ES-I3 (cell line): ENCODE measurements around the gene RNGTT.
"Not testable (repeated sequence)": the region's sequence is repeated elsewhere in the genome, so short reads cannot be mapped to it uniquely, and the experiment has no call there.

Experiments
- H3K36me3 ChIP-seq: 2 replicates; pipeline ENCODE4 v1.6.1; 2013; ENCODE audit warnings: mild to moderate bottlenecking, low read length, control low read depth, moderate library complexity; ENCODE audit not compliant: insufficient read depth
- H3K4me1 ChIP-seq: 2 replicates; pipeline ENCODE4 v1.6.1; 2013; ENCODE audit warnings: mild to moderate bottlenecking, control low read depth, low read length; ENCODE audit not compliant: insufficient read depth
- H3K9ac ChIP-seq: 2 replicates; pipeline ENCODE4 v1.6.1; 2013; ENCODE audit warnings: low read depth, mild to moderate bottlenecking, low read length, moderate library complexity
- H3K9me3 ChIP-seq: 2 replicates; pipeline ENCODE4 v1.6.1; 2013; ENCODE audit warnings: mild to moderate bottlenecking, low read length, moderate library complexity; ENCODE audit not compliant: control insufficient read depth, insufficient read depth

RNGTT gene

DNA sequence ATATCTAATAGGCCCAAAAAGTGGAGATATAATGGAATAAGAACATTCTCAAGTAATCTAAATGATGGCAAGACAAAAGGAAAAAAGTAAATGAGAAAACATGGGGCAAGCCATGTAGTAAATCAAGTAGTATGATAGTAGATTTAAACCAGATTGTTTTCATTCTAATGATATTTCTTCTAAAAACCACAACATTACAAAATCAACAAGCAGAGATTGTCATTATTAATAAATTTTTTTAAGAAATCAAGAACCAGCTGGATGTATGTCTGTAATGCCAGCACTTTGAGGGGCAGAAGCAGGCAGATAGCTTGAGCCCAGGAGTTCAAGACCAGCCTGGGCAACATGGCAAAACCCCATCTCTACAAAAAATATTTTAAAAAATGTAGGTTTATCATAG lies 155.0 kb downstream of the RNGTT start:
- Histone ChIP-seq H3K9me3 (no peaks in the 10 kb centered on the region; the same call in 1 of the 2 replicates), H3K4me1 (no peaks in the 10 kb centered on the region), H3K9ac (no peak overlapping the region), H3K36me3 (no peaks in the 10 kb centered on the region)

- H3K9ac ChIP-seq, result no peak overlapping the region
- no peaks in the 10 kb centered on the region; the same call in 1 of the 2 replicates for H3K9me3 ChIP-seq
- no peaks in the 10 kb centered on the region for H3K36me3 ChIP-seq
- H3K4me1 ChIP-seq, result no peaks in the 10 kb centered on the region
These were observed 155.8 kb downstream of the RNGTT start for GRCh38 chr6:88807622-88808021.

GRCh38 chr6:88806728-88807127 lies 156.7 kb downstream of the RNGTT start:
- no peaks in the 10 kb centered on the region for H3K4me1 ChIP-seq
- H3K9me3 ChIP-seq, result no peaks in the 10 kb centered on the region; the same call in 1 of the 2 replicates
- H3K9ac ChIP-seq, result no peak overlapping the region
- H3K36me3 ChIP-seq, result no peaks in the 10 kb centered on the region

- Histone ChIP-seq H3K36me3 (no peaks in the 10 kb centered on the region), H3K9ac (no peak overlapping the region), H3K4me1 (no peaks in the 10 kb centered on the region), H3K9me3 (no peaks in the 10 kb centered on the region; the same call in 1 of the 2 replicates)
These were observed 158.7 kb downstream of the RNGTT start for GRCh38 chr6:88804701-88805100.

DNA sequence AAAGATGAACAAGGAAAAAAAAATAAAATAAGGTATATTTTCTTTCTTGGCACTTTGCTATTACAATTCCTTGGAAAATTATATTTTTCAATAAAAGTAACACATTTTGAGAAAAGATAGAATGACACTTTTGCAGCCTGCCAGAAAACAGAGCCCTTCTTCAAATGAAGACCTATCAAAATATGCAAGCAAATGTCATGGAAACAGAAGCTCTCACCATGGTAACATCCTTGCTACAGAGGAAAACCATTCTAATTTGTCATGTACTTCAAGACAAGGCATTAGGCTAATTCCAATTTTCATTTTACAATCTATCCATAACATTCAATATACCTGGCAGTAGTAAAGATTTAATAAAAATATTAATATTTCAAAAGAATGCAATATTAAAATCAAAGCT lies 177.9 kb downstream of the RNGTT start:
- H3K36me3 ChIP-seq, result no peaks in the 10 kb centered on the region
- no peak overlapping the region for H3K9ac ChIP-seq
- no peaks in the 10 kb centered on the region for H3K4me1 ChIP-seq
- no peaks in the 10 kb centered on the region for H3K9me3 ChIP-seq

DNA sequence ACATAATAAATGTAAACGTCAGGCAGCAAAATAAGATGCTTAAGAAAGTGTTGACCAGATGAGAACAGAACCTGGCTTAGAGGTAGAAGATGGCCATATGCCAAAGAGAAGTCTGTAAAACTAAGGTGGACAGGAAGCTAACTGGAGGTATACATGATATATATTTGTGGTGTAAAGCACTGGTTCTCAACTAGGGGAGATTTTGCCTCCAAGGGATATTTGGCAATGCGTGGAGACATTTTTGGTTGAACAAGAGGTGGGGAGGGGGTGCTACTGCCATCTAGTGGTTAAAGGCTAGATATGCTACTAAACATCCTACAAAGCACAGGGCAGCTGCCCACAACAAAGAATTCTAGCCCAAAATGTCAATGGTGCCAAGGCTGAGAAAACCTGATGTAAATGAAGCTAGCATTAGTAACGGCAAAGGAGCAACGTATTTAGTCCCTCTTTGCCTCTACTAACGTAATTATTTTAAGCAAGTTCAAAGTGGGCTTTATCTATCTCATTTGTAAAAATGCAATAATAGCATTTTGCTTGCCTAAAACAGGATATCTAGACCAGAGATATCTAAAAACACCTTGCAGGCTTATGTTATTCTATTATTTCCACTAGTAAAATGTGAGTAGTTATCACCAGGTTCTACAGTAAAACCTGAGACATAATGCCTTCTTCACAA lies 182.6 kb downstream of the RNGTT start:
- Histone ChIP-seq H3K9me3 (peaks cover 3% of the 10 kb centered on the region; the same call in 1 of the 2 replicates), H3K9ac (no peak overlapping the region), H3K36me3 (no peaks in the 10 kb centered on the region; the same call in 1 of the 2 replicates), H3K4me1 (no peaks in the 10 kb centered on the region)

DNA sequence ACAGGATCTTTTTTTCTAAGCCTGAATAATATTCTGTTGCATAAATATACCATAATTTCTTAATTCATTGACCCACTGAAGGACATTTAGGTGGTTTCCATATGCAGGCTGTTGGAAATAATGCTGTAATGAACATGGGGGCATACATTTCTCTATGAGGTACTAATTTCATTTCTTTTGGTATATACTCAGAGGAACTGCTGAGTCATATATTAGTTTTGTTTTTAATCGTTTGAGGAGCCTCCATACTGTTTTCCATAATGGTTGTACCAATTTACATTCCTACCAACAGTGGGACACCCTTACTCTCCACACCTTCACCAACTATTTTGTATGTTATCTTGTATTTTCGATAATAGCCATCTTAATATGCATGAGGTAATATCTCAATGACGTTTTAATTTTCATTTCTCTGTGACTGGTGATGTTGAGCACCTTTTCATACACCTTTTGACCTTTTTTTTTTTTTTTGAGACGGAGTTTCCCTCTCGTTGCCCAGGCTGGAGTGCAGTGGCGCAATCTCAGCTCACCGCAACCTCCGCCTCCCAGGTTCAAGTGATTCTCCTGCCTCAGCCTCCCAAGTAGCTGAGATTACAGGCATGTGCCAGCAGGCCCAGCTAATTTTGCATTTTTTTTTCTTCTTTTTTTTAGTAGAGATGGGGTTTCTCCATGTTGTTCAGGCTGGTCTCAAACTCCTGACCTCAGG lies 187.4 kb downstream of the RNGTT start:
- peaks cover 3% of the 10 kb centered on the region; the same call in 1 of the 2 replicates for H3K9me3 ChIP-seq
- no peak overlapping the region for H3K9ac ChIP-seq
- no peaks in the 10 kb centered on the region; the same call in 1 of the 2 replicates for H3K36me3 ChIP-seq
- H3K4me1 ChIP-seq, result no peaks in the 10 kb centered on the region

DNA sequence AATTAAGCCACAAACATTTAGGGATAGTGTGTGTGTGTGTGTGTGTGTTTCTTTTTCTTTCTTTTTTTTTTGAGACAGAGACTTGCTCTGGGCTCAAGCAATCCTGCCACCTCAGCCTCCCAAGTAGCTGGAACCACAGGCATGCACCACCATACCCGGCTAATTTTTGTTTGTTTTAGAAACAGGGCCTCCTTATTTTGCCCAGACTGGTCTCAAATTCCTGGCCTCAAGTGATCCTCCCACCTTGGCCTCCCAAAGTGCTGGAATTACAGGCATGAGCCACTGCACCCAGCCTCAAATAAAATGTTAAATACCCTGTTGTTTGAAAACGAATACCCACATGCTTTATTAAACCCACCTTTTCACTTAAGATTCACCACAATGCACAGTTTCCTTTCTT lies 195.3 kb downstream of the RNGTT start:
- not testable (repeated sequence) for H3K9ac ChIP-seq, H3K36me3 ChIP-seq, H3K9me3 ChIP-seq, H3K4me1 ChIP-seq

- H3K9me3 ChIP-seq, result no peaks in the 10 kb centered on the region
- no peaks in the 10 kb centered on the region for H3K4me1 ChIP-seq
- no peak overlapping the region for H3K9ac ChIP-seq
- H3K36me3 ChIP-seq, result no peaks in the 10 kb centered on the region; the same call in 1 of the 2 replicates
These were observed 199.3 kb downstream of the RNGTT start for GRCh38 chr6:88764081-88764480.

GRCh38 chr6:88763160-88763559 lies 200.3 kb downstream of the RNGTT start:
- H3K9ac ChIP-seq, result no peak overlapping the region
- H3K36me3 ChIP-seq, result no peaks in the 10 kb centered on the region; the same call in 1 of the 2 replicates
- no peaks in the 10 kb centered on the region for H3K4me1 ChIP-seq
- no peaks in the 10 kb centered on the region for H3K9me3 ChIP-seq

GRCh38 chr6:88761237-88762031 lies 202.0 kb downstream of the RNGTT start:
- Histone ChIP-seq H3K36me3 (no peaks in the 10 kb centered on the region; the same call in 1 of the 2 replicates), H3K9me3 (no peaks in the 10 kb centered on the region), H3K4me1 (no peaks in the 10 kb centered on the region), H3K9ac (no peak overlapping the region)

DNA sequence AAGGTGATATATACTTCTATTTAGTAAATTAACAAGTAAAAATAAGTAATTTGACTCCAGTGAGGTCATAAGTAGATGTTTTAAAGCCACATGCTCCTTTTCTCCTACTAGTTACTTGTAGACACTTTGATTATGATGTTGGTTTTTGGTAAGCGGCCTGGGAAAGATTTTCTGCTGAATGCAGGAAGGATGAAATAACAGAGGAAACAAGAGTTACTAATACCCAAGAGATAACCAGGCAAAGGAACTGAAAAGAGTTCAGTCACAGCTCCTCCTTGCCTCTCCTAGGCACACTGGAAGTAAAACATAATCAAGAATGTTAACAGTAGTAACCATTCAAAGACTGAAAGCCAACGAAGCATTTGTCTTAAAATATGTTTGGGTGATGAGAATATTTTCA lies 203.3 kb downstream of the RNGTT start:
- H3K36me3 ChIP-seq, result no peaks in the 10 kb centered on the region; the same call in 1 of the 2 replicates
- no peaks in the 10 kb centered on the region for H3K4me1 ChIP-seq
- H3K9ac ChIP-seq, result no peak overlapping the region
- H3K9me3 ChIP-seq, result no peaks in the 10 kb centered on the region

DNA sequence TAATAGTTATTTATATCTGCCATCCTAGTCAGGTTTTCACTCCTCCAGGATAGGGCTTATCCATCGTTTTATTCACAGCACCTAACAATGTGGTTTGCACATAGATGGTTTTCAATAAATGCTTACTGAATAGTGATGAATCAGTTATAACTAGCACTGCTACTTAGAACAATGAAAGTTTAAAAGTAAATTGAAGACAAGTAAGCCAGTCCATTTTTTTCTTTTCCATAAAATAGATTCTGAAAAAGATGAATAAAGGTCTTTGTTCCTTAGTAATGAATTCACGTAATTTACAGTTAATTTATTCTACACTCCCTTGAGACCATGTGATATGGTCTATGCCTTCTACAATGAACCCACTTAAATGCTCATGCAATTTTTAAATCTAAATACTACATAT lies 212.5 kb downstream of the RNGTT start:
- Histone ChIP-seq H3K9me3 (no peaks in the 10 kb centered on the region), H3K4me1 (no peaks in the 10 kb centered on the region), H3K36me3 (no peaks in the 10 kb centered on the region), H3K9ac (no peak overlapping the region)

DNA sequence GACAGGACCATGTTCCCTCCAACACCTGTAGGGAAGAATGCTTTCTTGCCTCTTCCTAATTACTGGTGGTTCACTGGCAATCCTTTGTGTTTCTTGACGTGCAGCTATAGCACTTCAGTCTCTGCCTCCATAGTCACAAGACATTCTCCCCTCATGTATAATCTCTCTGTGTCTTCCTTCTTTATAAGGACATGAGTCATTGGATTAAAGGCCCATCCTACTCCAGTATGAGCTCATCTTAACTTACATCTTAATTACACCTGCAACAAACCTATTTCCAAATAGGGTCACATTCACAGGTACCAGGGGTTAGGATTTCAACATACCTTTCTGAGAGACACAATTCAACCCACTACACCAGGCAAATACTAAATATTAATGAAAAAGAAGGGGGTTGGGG lies 213.6 kb downstream of the RNGTT start:
- no peak overlapping the region for H3K9ac ChIP-seq
- no peaks in the 10 kb centered on the region for H3K36me3 ChIP-seq
- no peaks in the 10 kb centered on the region for H3K4me1 ChIP-seq
- H3K9me3 ChIP-seq, result no peaks in the 10 kb centered on the region
